GM21367 (cell line): ENCODE results near the gene C2CD3.

ENCODE experiments used
- ATAC-seq: cut with Tn5 transposase; IDR thresholded peaks from one replicate; pipeline ENCODE4 v1.9.1; 2021; ENCODE audit not compliant: unreplicated experiment

The C2CD3 gene, protein sequence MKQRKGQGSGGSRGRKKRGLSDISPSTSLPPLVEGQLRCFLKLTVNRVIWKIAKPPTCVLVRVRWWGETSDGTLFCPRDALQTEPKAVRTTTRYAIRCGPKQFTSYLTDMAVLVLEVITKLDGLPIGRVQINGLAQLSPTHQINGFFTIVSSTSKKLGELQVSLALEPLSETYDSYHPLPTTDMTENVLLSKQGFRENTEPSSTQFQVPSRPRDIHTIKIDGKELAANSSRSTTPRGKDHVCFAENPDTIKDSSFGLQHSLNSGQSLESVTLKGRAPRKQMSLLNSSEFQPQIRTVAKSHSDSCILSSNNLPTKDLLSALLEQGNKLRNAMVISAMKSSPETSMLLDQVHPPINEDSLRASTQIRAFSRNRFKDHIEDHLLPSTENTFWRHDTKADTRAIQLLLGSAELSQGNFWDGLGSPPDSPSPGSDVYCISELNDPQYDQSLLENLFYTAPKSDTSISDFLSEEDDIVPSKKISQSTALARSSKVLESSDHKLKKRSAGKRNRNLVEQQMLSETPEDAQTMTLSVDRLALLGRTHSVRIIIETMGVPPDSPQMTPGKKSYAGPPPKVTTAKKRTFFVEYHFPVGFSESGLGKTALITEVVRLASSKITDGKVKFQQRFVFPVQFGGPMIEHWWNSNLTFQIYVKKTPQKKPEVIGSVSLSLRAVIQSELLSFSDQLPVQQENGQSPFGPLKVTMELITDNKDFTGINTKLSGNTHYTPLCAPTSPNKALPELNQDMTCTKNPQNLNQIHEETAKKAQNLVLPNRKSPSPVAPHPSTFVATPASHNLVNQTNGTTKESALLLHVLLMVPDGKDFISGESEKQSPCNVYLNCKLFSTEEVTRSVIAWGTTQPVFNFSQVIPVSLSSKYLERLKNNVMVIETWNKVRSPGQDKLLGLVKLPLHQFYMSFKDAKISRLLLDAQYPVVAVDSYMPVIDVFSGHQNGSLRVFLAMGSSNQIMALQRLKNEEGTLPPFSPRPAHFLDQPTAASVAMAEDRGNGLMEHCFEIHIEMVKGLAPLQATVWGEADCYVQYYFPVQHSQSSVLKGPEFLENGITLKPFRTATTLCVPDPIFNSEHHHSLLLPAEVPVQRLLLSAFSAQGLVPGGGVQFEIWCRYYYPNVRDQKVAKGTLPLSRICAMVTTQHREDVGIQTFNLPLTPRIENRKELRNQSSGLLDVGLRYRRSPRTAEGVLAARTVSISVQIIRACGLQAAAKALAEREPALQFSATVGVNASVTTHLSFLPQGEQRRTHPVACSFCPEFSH (N-terminal part only)

DNA sequence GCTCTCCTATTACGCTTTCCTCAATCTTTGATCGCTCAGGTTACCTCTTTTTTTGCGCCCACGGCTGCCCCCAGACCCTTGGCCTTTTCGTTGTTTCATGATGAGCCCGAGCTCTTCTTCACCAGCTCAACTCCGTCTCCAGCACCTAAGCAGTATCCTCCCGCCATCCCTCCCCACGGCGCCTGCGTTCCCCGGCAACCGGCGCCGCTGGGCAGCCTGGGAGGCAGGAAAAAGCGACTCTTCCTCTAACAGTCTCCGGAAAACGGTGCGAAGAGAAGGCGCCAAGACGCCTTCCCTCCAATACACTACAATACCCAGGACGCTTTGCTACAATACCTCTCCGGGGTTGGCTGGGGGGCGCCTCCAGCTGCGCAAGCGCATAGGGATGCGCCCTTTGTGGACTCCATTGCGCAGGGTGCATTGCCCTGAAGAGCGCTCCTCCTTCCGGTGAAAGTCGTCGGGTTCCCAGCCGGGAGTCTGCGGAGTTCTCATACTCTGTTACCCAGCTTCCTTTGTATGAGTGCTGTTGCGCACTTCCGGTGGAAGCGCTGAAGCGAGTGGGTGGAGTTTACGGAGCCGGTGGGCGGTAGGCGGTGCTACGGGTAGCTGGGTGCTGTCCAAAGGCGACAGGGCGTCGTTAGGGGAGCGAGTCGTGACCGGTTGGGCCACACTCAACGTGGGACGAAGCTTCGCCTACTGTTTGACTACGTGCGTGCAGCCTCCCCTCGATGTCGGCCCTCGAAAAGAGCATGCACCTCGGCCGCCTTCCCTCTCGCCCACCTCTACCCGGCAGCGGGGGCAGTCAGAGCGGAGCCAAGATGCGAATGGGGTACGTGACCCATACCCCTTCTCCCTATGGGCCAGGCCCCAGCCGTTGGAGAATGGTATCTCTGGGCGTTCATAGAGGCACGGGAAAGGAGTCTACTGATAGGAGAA lies at the start of gene C2CD3, which contains the start of gene PPME1:
Gene C2CD3, minus strand, starts transcription at position 309 of the 936 bp plus-strand sequence. Its CDS starts 210 bp downstream, at position 99.
Gene PPME1, plus strand, starts transcription at position 596 of the 936 bp plus-strand sequence. Its CDS starts 133 bp downstream, at position 729.
- peak; percentile 89 for ATAC-seq

GRCh38 chr11:74220376-74220775 lies 49.6 kb upstream of the C2CD3 start:
- ATAC-seq = no peak

DNA sequence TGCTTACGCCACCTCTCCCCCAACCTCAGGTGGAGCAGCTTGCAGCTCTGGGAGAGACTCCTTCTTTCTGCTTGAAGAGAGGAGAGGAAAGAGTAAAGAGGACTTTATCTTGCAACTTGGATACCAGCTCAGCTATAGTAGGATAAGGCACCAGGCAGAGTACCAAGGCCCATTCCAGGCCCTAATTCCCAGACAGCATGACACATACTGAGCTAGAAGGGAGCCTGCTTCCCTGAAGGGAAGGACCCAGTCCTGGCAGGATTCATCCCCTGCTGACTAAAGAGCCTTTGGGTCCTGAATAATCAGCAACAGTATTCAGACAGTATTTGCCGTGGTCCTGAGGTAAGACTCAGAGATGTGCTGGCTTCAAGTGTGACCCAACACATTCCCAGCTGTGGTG lies 41.7 kb upstream of the C2CD3 start:
- no peak for ATAC-seq

GRCh38 chr11:74208507-74208906 lies 37.7 kb upstream of the C2CD3 start:
- no peak for ATAC-seq

DNA sequence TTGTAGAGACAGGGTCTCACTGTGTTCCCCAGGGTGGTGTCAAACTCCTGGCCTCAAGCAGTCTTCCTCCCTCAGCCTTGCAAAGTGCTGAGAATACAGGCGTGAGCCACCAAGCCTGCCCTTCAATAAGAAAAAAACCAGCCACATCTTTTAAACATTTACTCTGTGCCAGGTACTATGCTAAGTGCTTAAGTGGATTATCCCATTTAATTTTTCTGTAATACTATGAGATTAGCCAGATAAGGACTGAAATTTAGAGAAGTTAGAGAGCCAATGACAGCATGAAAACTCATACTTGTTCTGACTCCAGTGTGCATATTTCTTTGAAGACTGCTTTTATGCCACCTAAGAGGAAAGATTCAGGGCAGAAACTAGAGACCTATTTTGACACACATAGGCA lies 35.9 kb upstream of the C2CD3 start:
- no peak for ATAC-seq

- no peak for ATAC-seq
Observed at GRCh38 chr11:74205181-74205580, 34.4 kb upstream of the C2CD3 start.

- ATAC-seq = no peak
Observed at GRCh38 chr11:74204701-74205100, 33.9 kb upstream of the C2CD3 start.

GRCh38 chr11:74203966-74204365 lies 33.2 kb upstream of the C2CD3 start:
- no peak for ATAC-seq

GRCh38 chr11:74196781-74197486 lies 26.1 kb upstream of the C2CD3 start:
- ATAC-seq = no peak

GRCh38 chr11:74195828-74196227 lies 25.0 kb upstream of the C2CD3 start:
- no peak for ATAC-seq

DNA sequence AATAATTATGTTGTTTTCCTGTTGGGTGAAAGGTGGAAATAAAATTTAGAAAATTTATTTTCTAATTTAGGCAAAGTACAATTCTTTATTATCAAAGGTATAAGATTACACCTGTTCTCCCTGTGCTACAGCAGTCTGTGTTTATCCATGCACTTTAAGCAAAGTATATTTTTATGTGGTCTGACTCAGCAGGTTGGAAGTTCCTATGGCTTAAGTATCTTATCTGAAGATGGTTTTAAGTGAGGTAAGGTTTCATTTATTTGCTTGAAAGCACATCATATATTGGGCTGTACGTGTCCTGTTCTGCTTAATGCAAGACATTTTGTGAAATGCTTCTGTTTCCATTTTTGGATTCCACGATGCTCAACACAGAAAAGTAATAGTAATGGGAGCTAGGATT lies 14.9 kb upstream of the C2CD3 start:
- no peak for ATAC-seq

GRCh38 chr11:74185285-74185684 lies 14.5 kb upstream of the C2CD3 start:
- ATAC-seq = no peak

DNA sequence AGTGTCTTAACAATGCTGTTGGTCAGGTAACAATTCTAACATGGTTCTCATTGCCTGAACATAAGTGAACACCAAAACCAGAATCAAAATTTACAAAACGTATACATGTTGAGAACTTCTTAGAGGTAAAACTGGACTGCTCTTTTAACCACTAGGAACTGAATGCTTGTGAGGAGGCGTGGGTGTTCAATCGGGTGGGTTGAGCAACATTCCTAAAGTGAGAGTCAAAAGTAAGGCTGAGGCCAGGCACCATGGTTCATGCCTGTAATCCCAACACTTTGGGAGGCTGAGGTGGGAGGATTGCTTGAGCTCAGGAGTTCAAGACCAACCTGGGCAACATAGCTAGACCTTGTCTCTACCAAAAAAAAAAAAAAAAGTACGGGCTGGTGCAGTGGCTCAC lies 11.8 kb upstream of the C2CD3 start:
- ATAC-seq = no peak

- ATAC-seq = no peak
Observed at GRCh38 chr11:74179234-74180052, 8.6 kb upstream of the C2CD3 start.

GRCh38 chr11:74175920-74176319 lies 5.1 kb upstream of the C2CD3 start:
- ATAC-seq = no peak

- no peak for ATAC-seq
Observed at GRCh38 chr11:74171997-74172396, 1.2 kb upstream of the C2CD3 start.

DNA sequence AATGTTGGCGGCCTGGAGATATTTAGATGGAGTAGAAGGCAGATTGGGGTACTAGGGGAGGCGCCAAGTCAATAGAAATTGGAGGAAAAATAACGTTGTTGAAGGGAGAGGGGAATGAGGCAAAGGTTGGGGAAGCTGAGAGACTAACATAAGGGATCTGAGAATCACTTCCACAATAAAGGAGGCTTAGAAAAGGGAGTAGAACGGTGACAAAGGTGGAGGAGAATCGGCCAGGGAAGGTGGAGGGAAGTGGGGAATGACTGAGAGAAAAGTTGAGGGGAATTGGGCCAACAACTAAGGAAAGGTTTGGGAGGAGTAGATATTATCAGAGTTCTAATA lies 797 bp upstream of the C2CD3 start:
- no peak for ATAC-seq

GRCh38 chr11:74169738-74170458 lies 904 bp downstream of the C2CD3 start:
- ATAC-seq = no peak
